ENCODE data around the gene RNF166.

Gene RNF166

DNA sequence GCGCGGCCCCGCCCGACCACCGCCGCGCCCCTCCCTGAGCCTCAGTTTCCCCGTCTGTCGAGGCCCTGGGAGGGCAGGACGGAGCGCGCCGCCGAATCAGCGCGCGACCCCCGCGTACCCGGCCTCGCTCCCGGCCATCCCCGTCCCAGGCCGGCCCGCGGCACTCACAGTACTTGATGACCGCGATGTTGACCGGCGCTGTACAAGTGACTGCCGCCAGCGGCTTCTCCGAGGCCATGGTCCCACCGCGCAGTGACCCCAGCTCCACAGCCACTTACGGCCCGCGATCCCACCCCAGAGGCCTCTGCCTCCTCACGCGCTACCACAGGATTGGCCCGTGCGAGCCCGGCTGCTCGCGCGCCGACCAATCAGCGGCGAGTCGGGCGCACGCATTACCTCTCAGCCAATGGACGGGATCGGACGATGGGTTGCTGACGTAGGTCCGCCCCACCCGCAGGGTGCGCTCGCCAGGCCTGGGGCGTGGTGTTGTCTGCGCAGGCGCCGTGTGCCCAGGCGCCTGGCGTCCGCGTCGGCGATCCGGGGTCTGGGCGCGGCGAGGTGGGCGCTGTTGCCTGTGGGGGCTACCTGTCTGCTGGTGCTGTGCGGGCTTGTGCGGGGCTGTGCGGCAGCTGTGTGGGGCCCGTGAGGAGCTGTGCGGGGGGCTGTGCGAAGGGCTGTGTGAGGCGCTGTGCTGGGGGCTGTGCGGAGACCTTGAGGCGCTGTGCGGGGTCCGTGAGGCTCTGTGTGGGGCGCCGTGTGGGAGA is 43.2 kb downstream of the RNF166 start, which contains the start of gene MVD:
Gene MVD (minus strand): TSS at position 249 of the 764 bp plus-strand sequence. CDS start 11 bp downstream, at position 238.
- Histone ChIP-seq H3K4me1 (ENCODE audit: insufficient read depth, insufficient read length) (peaks cover 4% of the 10 kb centered on the region), H3K4me3 (ENCODE audit: insufficient read length, low read depth) (peak within 1 kb of the TSS; percentile 99), H3K27me3 (ENCODE audit: insufficient read depth, insufficient read length) (no peaks in the 10 kb centered on the region), H3K36me3 (ENCODE audit: insufficient read depth, insufficient read length, low read length) (peaks cover 26% of the 10 kb centered on the region), H3K9ac (ENCODE audit: insufficient read length, low read depth) (peak within 1 kb of the TSS; percentile 98), H3K9me3 (ENCODE audit: insufficient read depth, low read length) (no peaks in the 10 kb centered on the region)
- DNase-seq (ENCODE audit: low read depth, low spot score), result peak; percentile 97
- TF ChIP-seq YY1 (IDR thresholded peaks at IDR 0.05; ENCODE audit: insufficient read depth, insufficient read length) (no peak), ZNF274 (IDR thresholded peaks at IDR 0.05; ENCODE audit: low read depth, low read length) (no peak), SUZ12 (IDR thresholded peaks at IDR 0.05; ENCODE audit: extremely low read depth, insufficient read depth, insufficient read length) (no peak)

GRCh38 chr16:88662222-88662842 is 43.9 kb downstream of the RNF166 start:
- peak overlapping the region; percentile 93 for H3K9ac ChIP-seq (ENCODE audit: insufficient read length, low read depth)
- no peak for TF ChIP-seq ZNF274 (IDR thresholded peaks at IDR 0.05; ENCODE audit: low read depth, low read length)
- TF ChIP-seq YY1 (IDR thresholded peaks at IDR 0.05; ENCODE audit: insufficient read depth, insufficient read length), result no peak
- TF ChIP-seq SUZ12 (IDR thresholded peaks at IDR 0.05; ENCODE audit: extremely low read depth, insufficient read depth, insufficient read length), result no peak
- peak overlapping the region; percentile 99 for H3K4me3 ChIP-seq (ENCODE audit: insufficient read length, low read depth)
- H3K9me3 ChIP-seq (ENCODE audit: insufficient read depth, low read length), result no peaks in the 10 kb centered on the region
- H3K36me3 ChIP-seq (ENCODE audit: insufficient read depth, insufficient read length, low read length), result peaks cover 30% of the 10 kb centered on the region
- H3K4me1 ChIP-seq (ENCODE audit: insufficient read depth, insufficient read length), result peaks cover 4% of the 10 kb centered on the region
- DNase-seq (ENCODE audit: low read depth, low spot score), result no peak
- no peaks in the 10 kb centered on the region for H3K27me3 ChIP-seq (ENCODE audit: insufficient read depth, insufficient read length)

DNA sequence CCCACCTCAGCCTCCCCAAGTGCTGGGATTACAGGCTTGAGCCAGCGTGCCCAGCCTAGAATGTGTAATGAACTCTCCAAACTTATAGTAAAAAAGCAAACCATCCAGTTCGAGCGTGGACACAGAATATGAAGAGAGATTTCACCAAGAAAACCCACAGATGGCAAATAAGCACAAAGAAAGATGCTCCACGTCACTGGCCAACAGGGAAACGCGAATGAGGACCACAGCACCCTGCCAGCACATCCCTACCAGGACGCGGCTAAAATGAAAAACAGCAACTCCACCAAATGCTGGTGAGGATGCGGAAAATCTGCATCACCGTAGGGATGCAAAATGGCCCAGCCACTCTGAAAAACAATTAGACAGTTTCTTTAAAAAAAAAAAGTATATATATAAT is 44.7 kb downstream of the RNF166 start:
- TF ChIP-seq YY1 (IDR thresholded peaks at IDR 0.05; ENCODE audit: insufficient read depth, insufficient read length) (no peak), ZNF274 (IDR thresholded peaks at IDR 0.05; ENCODE audit: low read depth, low read length) (no peak), SUZ12 (IDR thresholded peaks at IDR 0.05; ENCODE audit: extremely low read depth, insufficient read depth, insufficient read length) (no peak)
- no peak for DNase-seq (ENCODE audit: low read depth, low spot score)
- Histone ChIP-seq H3K4me1 (ENCODE audit: insufficient read depth, insufficient read length) (peaks cover 6% of the 10 kb centered on the region), H3K27me3 (ENCODE audit: insufficient read depth, insufficient read length) (no peaks in the 10 kb centered on the region), H3K9me3 (ENCODE audit: insufficient read depth, low read length) (no peaks in the 10 kb centered on the region), H3K9ac (ENCODE audit: insufficient read length, low read depth) (no peak overlapping the region), H3K36me3 (ENCODE audit: insufficient read depth, insufficient read length, low read length) (peaks cover 37% of the 10 kb centered on the region), H3K4me3 (ENCODE audit: insufficient read length, low read depth) (peak overlapping the region; percentile 29)

- no peak for DNase-seq (ENCODE audit: low read depth, low spot score)
Measured at GRCh38 chr16:88659160-88659559, 47.0 kb downstream of the RNF166 start.

GRCh38 chr16:88658714-88659113 is 47.5 kb downstream of the RNF166 start:
- Histone ChIP-seq H3K9ac (ENCODE audit: insufficient read length, low read depth) (no peak overlapping the region), H3K27me3 (ENCODE audit: insufficient read depth, insufficient read length) (no peaks in the 10 kb centered on the region), H3K36me3 (ENCODE audit: insufficient read depth, insufficient read length, low read length) (peaks cover 57% of the 10 kb centered on the region), H3K4me3 (ENCODE audit: insufficient read length, low read depth) (no peak overlapping the region), H3K4me1 (ENCODE audit: insufficient read depth, insufficient read length) (peaks cover 12% of the 10 kb centered on the region), H3K9me3 (ENCODE audit: insufficient read depth, low read length) (no peaks in the 10 kb centered on the region)
- TF ChIP-seq YY1 (IDR thresholded peaks at IDR 0.05; ENCODE audit: insufficient read depth, insufficient read length), result no peak
- TF ChIP-seq SUZ12 (IDR thresholded peaks at IDR 0.05; ENCODE audit: extremely low read depth, insufficient read depth, insufficient read length), result no peak
- no peak for TF ChIP-seq ZNF274 (IDR thresholded peaks at IDR 0.05; ENCODE audit: low read depth, low read length)
- DNase-seq (ENCODE audit: low read depth, low spot score), result no peak

More at GRCh38 chr16:88659160-88659559, 47.0 kb downstream of the RNF166 start:
- Histone ChIP-seq H3K27me3 (ENCODE audit: insufficient read depth, insufficient read length) (no peaks in the 10 kb centered on the region), H3K9ac (ENCODE audit: insufficient read length, low read depth) (peak overlapping the region; percentile 21), H3K36me3 (ENCODE audit: insufficient read depth, insufficient read length, low read length) (peaks cover 53% of the 10 kb centered on the region), H3K4me1 (ENCODE audit: insufficient read depth, insufficient read length) (peaks cover 12% of the 10 kb centered on the region), H3K4me3 (ENCODE audit: insufficient read length, low read depth) (no peak overlapping the region), H3K9me3 (ENCODE audit: insufficient read depth, low read length) (no peaks in the 10 kb centered on the region)
- TF ChIP-seq SUZ12 (IDR thresholded peaks at IDR 0.05; ENCODE audit: extremely low read depth, insufficient read depth, insufficient read length), result no peak
- TF ChIP-seq YY1 (IDR thresholded peaks at IDR 0.05; ENCODE audit: insufficient read depth, insufficient read length), result no peak
- TF ChIP-seq ZNF274 (IDR thresholded peaks at IDR 0.05; ENCODE audit: low read depth, low read length), result no peak

DNA sequence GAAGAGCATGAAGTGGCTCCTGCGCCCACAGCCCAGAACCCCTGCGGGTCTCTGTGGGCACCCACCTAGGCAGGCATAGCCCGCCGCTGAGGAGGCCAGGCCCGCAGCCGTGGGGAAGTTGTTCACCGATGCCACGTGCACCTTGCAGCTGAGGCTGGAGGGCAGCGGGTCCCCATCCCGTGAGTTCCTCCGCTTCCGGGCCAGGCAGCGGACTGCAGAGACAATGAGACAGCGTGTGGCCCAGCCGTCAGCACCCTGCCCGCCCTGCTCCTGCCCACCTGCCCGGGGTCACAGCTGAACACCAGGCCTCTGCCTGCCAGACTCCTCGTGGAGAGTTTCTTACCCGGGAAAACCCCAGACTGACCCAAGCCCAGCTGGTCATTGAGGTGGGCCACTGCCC is 48.8 kb downstream of the RNF166 start:
- no peak overlapping the region for H3K9ac ChIP-seq (ENCODE audit: insufficient read length, low read depth)
- no peak overlapping the region for H3K4me3 ChIP-seq (ENCODE audit: insufficient read length, low read depth)
- H3K27me3 ChIP-seq (ENCODE audit: insufficient read depth, insufficient read length), result no peaks in the 10 kb centered on the region
- peaks cover 71% of the 10 kb centered on the region for H3K36me3 ChIP-seq (ENCODE audit: insufficient read depth, insufficient read length, low read length)
- peaks cover 12% of the 10 kb centered on the region for H3K4me1 ChIP-seq (ENCODE audit: insufficient read depth, insufficient read length)
- TF ChIP-seq YY1 (IDR thresholded peaks at IDR 0.05; ENCODE audit: insufficient read depth, insufficient read length) (no peak), SUZ12 (IDR thresholded peaks at IDR 0.05; ENCODE audit: extremely low read depth, insufficient read depth, insufficient read length) (no peak), ZNF274 (IDR thresholded peaks at IDR 0.05; ENCODE audit: low read depth, low read length) (no peak)
- DNase-seq (ENCODE audit: low read depth, low spot score), result no peak
- H3K9me3 ChIP-seq (ENCODE audit: insufficient read depth, low read length), result no peaks in the 10 kb centered on the region
